Measurements from ENCODE around the gene TEX13D. TPM values are rescaled to one million over a fixed set of nuclear protein-coding genes. Genes with fewer than 3 reads are reported as not detected.

Gene TEX13D
- total RNA-seq, 1 donor from 2014 or later, result not detected

- Histone ChIP-seq H3K27ac (no peak overlapping the region), H3K4me1 (no peaks in the 10 kb centered on the region), H3K4me3 (no peak overlapping the region), H3K36me3 (no peaks in the 10 kb centered on the region), H3K9me3 (no peaks in the 10 kb centered on the region), H3K27me3 (no peaks in the 10 kb centered on the region)
- intact Hi-C loops (cut with DNase I), result no loop called here
- ATAC-seq, result no peak
- DNase-seq, result no peak
- TF ChIP-seq, protein P1, sequence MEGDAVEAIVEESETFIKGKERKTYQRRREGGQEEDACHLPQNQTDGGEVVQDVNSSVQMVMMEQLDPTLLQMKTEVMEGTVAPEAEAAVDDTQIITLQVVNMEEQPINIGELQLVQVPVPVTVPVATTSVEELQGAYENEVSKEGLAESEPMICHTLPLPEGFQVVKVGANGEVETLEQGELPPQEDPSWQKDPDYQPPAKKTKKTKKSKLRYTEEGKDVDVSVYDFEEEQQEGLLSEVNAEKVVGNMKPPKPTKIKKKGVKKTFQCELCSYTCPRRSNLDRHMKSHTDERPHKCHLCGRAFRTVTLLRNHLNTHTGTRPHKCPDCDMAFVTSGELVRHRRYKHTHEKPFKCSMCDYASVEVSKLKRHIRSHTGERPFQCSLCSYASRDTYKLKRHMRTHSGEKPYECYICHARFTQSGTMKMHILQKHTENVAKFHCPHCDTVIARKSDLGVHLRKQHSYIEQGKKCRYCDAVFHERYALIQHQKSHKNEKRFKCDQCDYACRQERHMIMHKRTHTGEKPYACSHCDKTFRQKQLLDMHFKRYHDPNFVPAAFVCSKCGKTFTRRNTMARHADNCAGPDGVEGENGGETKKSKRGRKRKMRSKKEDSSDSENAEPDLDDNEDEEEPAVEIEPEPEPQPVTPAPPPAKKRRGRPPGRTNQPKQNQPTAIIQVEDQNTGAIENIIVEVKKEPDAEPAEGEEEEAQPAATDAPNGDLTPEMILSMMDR (IDR thresholded peaks at IDR 0.05), result no peak
Observed at GRCh38 chrX:124354648-124355047, 22.2 kb downstream of the TEX13D start.

- Histone ChIP-seq H3K4me3 (no peak overlapping the region), H3K27me3 (no peaks in the 10 kb centered on the region), H3K4me1 (no peaks in the 10 kb centered on the region), H3K36me3 (no peaks in the 10 kb centered on the region), H3K9me3 (no peaks in the 10 kb centered on the region), H3K27ac (no peak overlapping the region)
- ATAC-seq (no peak), DNase-seq (no peak)
- intact Hi-C loops (cut with DNase I), result no loop called here
- TF ChIP-seq, protein P1 (IDR thresholded peaks at IDR 0.05), result no peak
Observed at GRCh38 chrX:124358800-124359383, 26.4 kb downstream of the TEX13D start.

- Histone ChIP-seq H3K9me3 (no peaks in the 10 kb centered on the region), H3K27me3 (no peaks in the 10 kb centered on the region), H3K27ac (no peak overlapping the region), H3K4me3 (no peak overlapping the region), H3K36me3 (no peaks in the 10 kb centered on the region), H3K4me1 (no peaks in the 10 kb centered on the region)
- TF ChIP-seq, protein P1 (IDR thresholded peaks at IDR 0.05), result no peak
- ATAC-seq (no peak), DNase-seq (no peak)
- intact Hi-C loops (cut with DNase I), result no loop called here
Observed at GRCh38 chrX:124362072-124362471, 29.6 kb downstream of the TEX13D start.

DNA sequence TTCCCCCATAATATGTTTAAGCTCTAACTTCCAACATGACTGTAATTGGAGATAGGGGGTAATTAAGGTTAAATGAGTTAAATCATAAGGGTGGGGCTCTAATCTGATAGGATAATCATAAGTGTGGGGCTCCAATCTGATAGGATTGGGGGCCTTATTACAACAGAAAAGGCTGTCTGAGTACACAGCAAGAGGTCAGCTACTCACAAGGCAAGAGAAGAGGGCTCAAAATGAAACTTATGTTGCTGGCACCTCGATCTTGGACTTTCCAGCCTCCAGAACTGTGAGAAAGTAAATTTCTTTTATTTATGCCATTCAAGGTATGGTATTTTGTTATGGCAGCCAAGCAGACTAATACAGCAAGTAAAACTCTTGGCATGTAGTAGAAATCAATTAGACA, 30.3 kb downstream of the TEX13D start:
- Histone ChIP-seq H3K4me3 (no peak overlapping the region), H3K27me3 (no peaks in the 10 kb centered on the region), H3K27ac (no peak overlapping the region), H3K9me3 (no peaks in the 10 kb centered on the region), H3K4me1 (no peaks in the 10 kb centered on the region), H3K36me3 (no peaks in the 10 kb centered on the region)
- TF ChIP-seq, protein P1 (IDR thresholded peaks at IDR 0.05), result no peak
- intact Hi-C loops (cut with DNase I), result no loop called here
- DNase-seq, result no peak
- ATAC-seq, result no peak

DNA sequence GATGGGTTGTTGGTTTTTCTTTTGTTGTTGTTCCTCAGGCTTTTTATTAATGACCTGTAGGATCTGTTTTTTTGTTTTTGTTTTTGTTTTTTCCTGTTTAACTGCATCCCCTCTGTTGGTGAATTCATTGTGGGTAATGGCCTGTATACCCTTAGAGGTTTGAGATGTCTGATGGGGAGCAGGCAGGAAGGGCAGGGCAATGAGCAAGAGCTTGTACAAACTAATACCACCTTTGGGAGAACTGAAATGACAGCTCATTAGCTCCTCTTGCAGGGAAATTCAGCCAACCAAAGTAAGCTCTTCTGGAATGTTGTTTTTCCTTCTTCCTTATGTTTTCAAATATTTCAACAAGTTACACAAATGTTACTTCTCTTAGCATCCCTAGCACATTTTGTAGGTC, 37.3 kb downstream of the TEX13D start:
- no peak overlapping the region for H3K27ac ChIP-seq
- H3K4me1 ChIP-seq, result no peaks in the 10 kb centered on the region
- intact Hi-C loops (cut with DNase I), result no loop called here
- DNase-seq, result no peak
- H3K36me3 ChIP-seq, result no peaks in the 10 kb centered on the region
- ATAC-seq, result no peak
- no peaks in the 10 kb centered on the region for H3K27me3 ChIP-seq
- no peak overlapping the region for H3K4me3 ChIP-seq
- TF ChIP-seq, protein P1 (IDR thresholded peaks at IDR 0.05), result no peak
- no peaks in the 10 kb centered on the region for H3K9me3 ChIP-seq

DNA sequence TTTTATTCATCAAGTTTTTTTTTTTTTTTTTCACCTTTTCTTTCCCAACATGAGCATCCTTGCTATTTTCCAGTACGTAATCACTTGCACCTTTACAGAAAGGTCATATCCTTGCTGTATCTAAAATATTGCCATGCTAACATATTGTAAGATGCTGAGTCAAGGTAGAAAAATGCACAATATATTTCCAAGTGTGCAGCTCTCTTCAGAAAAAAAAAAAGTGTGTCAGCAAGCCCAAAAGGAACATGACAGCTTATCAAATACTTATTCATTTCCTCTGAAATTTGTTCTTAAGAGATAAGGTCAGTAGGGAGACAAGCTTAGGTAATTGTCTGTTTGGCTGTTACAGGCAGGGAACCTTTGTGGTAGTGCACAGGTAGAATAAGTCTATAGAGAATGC, 40.9 kb downstream of the TEX13D start:
- TF ChIP-seq, protein P1 (IDR thresholded peaks at IDR 0.05), result no peak
- Histone ChIP-seq H3K4me1 (no peaks in the 10 kb centered on the region), H3K4me3 (no peak overlapping the region), H3K36me3 (no peaks in the 10 kb centered on the region), H3K27ac (no peak overlapping the region), H3K27me3 (no peaks in the 10 kb centered on the region), H3K9me3 (no peaks in the 10 kb centered on the region)
- ATAC-seq (no peak), DNase-seq (no peak)
- intact Hi-C loops (cut with DNase I), result no loop called here

All from upper lobe of right lung (tissue), 1 donor.